OCI-LY1 (cell line): ENCODE data around the gene PDE3A.

ENCODE experiments used
- CTCF ChIP-seq: fragments of 200-600 bp; sonication (generic), shearing (Covaris generic); IDR thresholded peaks from 2 replicates; pipeline ENCODE4 v1.5.1; 2017; ENCODE audit warnings: mild to moderate bottlenecking, antibody characterized with exemption, low read length, moderate library complexity, mixed read lengths
- EZH2 ChIP-seq: fragments of 200-600 bp; sonication (generic), shearing (Covaris generic); IDR thresholded peaks from 2 replicates; pipeline ENCODE4 v1.8.0; 2017; ENCODE audit warnings: borderline replicate concordance, mixed run types, mild to moderate bottlenecking, antibody characterized with exemption, low read length, moderate library complexity, mixed read lengths

- TF ChIP-seq CTCF (peak; percentile 47), EZH2 (no peak)
Observed at GRCh38 chr12:20549108-20549719, 180.9 kb downstream of the PDE3A start.
